Daoy (cell line): ENCODE data around the gene DNM3. TPM values are rescaled to one million over a fixed set of nuclear protein-coding genes. Genes with fewer than 3 reads are reported as not detected.

ENCODE experiments used
- DNase-seq: peaks from one replicate; pipeline ENCODE4 v3.0.0-alpha.2; 2015; ENCODE audit warnings: low read depth
- total RNA-seq: library from RNA; depleted of rRNA; stranded (reverse); fragments of >200 nt; shearing (Covaris generic); gene quantifications from 2 replicates; pipeline ENCODE4 v1.2.3, GENCODE V29; 2014

The DNM3 gene
- total RNA-seq, 1 experiment from 2014 or later: 4.5 TPM

- DNase-seq: no peak
These were observed 328.5 kb downstream of the DNM3 start for GRCh38 chr1:172169836-172170235.

- DNase-seq: no peak
These were observed 331.1 kb downstream of the DNM3 start for GRCh38 chr1:172172352-172172831.

DNA sequence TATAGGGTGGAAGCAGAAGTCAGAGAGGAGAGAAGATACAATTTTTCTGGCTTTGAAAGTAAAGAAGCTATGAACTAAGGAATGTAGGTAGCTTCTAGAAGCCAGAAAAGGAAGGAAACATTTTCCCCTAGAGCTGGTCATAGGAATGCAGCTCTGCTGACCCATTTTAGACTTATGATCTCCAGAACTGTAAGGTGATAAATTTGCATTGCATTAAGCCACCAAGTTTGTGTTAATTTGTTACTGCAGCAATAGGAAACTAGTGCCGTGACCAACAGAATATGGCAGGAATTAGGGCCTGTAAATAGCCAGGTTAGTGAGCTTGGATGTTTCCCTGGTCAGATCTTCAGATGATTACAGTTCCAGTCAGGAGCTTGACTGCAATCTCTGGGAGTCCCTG, 334.9 kb downstream of the DNM3 start:
- DNase-seq: no peak

GRCh38 chr1:172177849-172178248, 336.6 kb downstream of the DNM3 start:
- no peak for DNase-seq

GRCh38 chr1:172178886-172179285, 337.6 kb downstream of the DNM3 start:
- DNase-seq: no peak

DNA sequence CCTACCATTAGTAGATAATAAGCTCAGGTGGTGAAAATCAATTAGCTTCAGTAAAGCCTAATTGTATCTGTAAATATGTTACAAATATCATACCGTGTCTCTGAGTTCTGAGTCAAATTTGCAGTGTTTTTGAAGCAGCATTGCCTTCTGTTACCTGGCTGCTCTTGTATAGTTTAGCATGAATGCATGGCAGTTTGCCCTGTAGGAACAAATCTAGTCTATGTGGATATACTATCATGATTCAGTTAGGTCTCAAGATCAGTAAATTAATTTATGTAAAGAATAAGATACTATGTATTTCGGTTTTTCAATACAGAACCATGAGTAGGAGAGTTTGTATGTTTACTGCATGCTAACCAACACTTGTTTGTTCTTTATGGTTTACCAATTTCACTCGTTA, 338.6 kb downstream of the DNM3 start:
- no peak for DNase-seq

DNA sequence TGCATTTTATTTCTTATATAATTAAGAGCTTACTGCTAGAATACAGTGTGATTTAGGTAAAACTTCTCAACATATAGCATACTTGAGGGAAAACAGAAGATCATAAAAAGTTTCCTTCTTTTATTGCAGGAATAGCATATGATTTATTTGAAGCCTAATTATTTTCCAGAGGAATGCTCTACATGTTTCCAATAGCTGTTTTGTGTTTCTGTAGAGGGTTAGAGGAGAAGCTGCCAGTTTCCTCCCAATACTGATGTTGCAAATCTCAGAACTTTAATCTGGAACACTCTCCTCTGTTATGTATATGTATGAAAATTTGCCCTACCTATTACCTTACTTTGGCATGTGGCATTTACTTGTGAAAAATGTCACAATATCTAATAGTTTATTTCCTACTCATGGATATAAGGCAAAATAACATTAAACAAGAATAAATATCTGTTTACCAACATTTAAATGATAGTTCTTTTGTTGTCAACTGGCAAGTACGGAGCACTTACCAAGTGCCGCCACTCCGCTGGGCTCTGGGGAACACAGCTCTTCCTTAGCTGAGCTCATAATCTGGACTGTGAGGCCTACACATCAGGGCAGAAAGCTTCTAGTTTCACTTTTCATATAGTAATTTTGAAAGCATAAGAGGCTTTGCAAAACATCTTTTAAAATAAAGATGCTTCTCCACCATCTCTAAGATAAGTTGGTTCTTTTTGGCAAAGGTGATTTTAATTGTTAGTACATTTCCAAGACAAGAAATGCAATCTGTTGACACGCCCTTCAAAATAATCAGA, 339.4 kb downstream of the DNM3 start:
- peak; percentile 75 for DNase-seq

DNA sequence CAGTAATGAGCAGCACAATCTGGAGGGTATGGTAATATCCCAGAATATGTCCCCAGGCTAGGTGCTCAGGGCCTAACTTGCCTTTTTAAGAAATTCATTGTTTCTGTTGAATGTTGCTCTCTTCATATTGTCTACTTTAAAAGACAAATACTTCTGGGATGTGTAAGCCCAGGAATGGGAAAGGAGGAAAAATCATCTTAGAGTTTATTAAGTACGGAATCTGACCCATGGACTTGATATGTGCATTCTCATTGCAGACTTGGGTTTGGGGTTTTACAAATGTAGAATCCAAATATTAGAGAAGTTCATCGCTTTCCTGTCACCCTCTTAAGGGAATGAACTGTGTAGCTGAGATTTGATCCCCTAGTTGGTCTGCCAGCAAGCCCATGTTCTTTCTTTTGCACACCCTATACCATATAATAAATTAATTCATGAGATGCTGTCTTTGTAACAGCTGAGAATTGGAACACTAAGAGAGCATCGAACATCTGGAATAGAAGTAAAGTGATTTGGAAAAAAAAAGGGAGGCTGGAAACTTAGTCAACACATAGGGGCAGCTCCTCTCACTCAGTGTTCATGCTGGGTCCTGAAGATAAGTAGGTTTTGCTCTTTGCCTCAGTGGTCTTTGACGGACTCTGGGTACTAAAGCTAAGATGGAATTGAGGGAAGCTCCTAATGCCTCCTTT, 343.4 kb downstream of the DNM3 start:
- DNase-seq: no peak

- no peak for DNase-seq
These were observed 343.9 kb downstream of the DNM3 start for GRCh38 chr1:172185211-172185610.

DNA sequence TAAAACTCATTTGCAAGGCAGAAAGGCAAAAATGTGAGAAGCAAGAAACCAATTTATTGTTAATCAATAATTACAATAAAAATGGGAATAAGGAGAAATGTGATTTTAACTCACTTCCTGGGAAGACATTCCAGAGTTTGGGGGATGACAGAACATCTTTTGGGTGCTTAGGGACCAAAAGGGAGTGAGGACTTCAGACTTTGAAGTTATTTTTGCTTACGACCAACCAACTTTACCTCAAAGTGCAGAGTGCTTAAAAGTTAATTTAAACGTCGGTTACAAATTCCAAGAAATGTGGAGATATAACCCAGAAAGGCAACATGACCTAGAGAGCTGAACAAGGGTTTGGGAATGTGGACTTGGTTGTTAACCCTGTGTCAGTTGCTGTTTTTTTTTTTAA, 344.7 kb downstream of the DNM3 start:
- DNase-seq: no peak

DNA sequence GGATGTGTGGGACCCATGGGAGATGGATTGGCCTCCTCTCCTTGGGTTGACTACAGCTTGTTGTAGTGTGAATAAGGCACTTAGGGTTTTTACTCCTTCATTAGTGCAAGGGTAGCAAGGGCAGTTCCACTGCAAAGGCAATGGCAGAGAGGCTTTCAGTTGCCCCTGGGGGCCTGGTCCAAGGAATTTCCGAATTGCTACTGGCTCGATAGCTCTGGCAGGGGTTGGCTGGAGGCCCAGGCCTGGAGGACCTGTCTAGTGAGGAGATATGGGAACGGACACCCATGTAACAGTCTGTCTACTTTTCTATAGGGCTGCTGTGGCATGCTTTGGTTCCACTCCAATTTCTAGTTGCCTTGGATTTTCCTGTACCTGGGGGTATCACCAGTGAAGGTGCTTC, 360.3 kb downstream of the DNM3 start:
- no peak for DNase-seq

- DNase-seq: peak; percentile 53
These were observed 362.0 kb downstream of the DNM3 start for GRCh38 chr1:172203135-172203823.

- DNase-seq: no peak
These were observed 362.6 kb downstream of the DNM3 start for GRCh38 chr1:172203902-172204301.

DNA sequence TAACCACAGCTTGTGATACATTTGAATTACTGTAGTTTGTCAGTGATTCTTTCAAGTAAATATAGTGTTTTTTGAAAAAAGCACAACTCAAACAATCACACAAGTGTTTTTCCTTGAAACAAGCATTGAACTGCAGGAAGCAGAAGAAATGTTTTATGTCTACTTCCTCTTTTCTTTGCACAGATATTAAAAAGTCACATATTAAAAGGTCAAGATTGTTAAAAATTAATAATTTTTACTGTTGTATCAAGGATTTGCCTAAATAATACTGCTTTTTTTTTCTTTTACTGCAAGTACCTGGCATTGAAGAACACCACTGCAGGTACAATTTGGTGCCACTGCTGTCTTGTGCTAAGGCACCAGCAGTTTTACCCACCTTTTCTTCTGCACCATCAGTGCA, 365.0 kb downstream of the DNM3 start:
- no peak for DNase-seq

DNA sequence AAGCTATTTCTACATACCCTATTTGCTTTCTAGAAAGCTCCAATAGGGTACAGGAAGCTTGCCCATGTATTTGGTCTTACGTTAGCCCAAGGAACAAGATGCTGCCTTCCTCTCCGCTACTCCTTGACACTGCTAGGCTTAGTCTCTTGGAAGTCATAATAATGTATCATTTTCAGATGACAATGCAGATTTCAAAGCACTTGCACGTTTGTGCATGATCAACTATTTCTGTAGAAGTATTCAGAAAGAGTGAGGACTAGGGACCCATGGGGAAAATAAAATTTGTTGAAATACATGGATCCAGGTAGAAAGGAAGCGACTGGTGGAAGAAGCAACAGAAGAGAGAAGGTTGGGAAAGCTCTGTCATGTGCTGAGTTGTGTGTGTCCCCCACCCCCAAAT, 367.3 kb downstream of the DNM3 start:
- no peak for DNase-seq

DNA sequence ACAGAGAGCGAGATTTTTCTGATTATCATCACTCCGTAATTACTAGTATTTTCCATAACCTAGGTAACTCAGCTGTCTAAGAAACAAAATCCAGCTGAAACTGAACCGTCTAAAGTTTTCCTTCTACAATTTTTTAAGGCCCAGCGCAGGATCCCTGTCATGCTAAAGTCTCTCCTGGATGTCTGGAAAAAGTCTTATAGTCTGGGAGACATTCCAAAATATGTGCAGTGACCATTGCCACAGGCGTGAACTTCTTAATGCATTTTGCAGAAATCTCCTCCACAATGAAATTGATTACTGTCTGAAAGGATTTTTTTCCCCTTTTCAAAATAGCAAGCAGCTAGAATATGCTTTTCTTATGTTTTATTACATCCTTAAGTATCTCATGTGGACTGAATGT, 369.9 kb downstream of the DNM3 start:
- no peak for DNase-seq

GRCh38 chr1:172212124-172212523, 370.8 kb downstream of the DNM3 start:
- no peak for DNase-seq

DNA sequence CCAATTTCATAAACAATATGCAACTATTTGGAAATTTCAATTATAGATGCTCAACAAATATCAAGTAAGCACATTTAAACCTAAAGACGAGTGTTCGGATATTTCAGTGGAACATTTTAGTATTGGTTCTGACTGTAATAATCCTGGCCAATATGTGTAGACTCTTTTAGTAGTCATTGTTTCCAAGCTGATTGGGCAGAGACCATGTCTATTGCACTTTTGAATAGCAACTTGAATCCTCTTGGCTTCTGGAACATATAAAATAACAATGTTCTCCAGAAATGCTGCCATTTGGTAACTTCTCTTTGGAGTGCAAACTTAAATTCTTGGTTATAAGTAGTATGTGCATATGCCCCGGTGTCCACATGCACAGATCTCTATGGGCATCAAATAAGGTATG, 373.7 kb downstream of the DNM3 start:
- DNase-seq: no peak

GRCh38 chr1:172219966-172220365, 378.7 kb downstream of the DNM3 start:
- DNase-seq: no peak

GRCh38 chr1:172220376-172220775, 379.1 kb downstream of the DNM3 start:
- no peak for DNase-seq

DNA sequence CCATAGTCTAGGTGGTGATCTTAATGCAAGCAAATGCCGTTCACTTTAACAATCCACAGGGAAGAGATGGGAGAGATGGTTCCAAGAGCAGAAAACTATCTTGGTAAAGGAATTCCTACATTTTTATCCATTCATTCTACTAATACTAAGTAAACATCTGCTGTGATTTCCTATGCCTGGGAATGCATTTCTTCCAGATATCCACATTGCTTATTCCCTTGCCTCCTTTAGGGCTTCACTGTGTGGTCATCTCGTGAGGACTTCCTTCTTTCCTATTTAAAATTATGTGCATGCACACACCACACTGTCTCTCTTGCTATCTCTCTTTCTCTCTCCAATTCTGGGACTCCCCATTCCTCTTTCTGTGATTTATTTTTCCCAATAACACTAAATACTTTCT, 380.1 kb downstream of the DNM3 start:
- DNase-seq: no peak

GRCh38 chr1:172224871-172225270, 383.6 kb downstream of the DNM3 start:
- DNase-seq: no peak

GRCh38 chr1:172229942-172230341, 388.6 kb downstream of the DNM3 start:
- no peak for DNase-seq
